HG02885 (cell line): Measurements from ENCODE around the gene TSPY10.
"Not testable (repeated sequence)": the region's sequence is repeated elsewhere in the genome, so short reads cannot be mapped to it uniquely, and the experiment has no call there.

Experiments used
- ATAC-seq: cut with Tn5 transposase; IDR thresholded peaks from one replicate; pipeline ENCODE4 v1.9.1; 2021; ENCODE audit warnings: mild to moderate bottlenecking; ENCODE audit not compliant: unreplicated experiment, poor library complexity

The TSPY10 gene

DNA sequence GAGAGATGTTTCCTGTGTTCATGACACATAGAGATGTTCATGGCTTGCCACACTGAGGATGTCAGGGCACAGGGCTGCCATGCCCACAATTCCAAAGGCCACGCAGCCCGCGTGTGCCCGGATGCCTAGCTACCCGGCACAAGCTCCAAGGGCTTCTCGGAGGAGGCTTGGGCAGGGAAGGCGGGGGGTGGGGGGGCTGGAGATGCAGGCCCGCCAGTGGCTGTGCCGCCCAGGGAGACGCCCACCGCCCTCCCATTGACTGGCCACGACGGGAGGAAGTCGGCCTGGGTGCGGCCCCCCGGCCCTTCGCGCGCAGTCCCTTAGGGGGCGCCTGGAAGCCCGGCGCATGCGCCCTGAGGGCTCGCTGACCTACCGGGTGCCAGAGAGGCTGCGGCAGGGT lies at the start of gene TSPY10:
Gene TSPY10 (plus strand): TSS at position 301 of the 400 bp plus-strand sequence. CDS start 46 bp downstream, at position 347.
- not testable (repeated sequence) for ATAC-seq

DNA sequence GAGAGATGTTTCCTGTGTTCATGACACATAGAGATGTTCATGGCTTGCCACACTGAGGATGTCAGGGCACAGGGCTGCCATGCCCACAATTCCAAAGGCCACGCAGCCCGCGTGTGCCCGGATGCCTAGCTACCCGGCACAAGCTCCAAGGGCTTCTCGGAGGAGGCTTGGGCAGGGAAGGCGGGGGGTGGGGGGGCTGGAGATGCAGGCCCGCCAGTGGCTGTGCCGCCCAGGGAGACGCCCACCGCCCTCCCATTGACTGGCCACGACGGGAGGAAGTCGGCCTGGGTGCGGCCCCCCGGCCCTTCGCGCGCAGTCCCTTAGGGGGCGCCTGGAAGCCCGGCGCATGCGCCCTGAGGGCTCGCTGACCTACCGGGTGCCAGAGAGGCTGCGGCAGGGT lies 40.7 kb upstream of the TSPY10 start, which contains the start of gene TSPY9:
Gene TSPY9 (plus strand): TSS at position 301 of the 400 bp plus-strand sequence. CDS start 46 bp downstream, at position 347.
- ATAC-seq = not testable (repeated sequence)

- not testable (repeated sequence) for ATAC-seq
Measured at GRCh38 chrY:9504396-9504795, 23.3 kb upstream of the TSPY10 start.

DNA sequence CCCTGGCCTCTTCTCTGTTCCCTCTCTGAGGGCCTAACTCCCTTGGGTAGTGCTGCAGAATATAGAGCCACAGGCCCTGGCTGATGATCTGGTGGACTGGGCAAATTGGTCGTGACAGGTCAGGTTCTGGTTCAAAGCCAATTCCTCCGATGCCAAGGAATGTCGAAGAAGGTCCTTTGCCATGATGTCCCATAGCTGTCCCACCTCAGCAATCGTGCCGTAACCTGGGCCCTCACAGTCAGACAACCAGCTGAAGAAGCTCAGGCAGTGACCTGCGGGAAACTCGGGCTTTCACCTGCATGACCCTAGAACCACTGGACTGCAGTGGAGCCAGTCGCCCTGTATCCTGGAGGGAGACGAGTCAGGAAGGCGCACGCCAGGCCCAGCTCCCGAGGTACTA lies 11.4 kb upstream of the TSPY10 start:
- ATAC-seq = not testable (repeated sequence)
